GM19324 (cell line): ENCODE data around the gene CDC73.
"Not testable (repeated sequence)": the region's sequence is repeated elsewhere in the genome, so short reads cannot be mapped to it uniquely, and the experiment has no call there.

ENCODE experiments used
- ATAC-seq: cut with Tn5 transposase; IDR thresholded peaks from one replicate; pipeline ENCODE4 v1.9.1; 2021; ENCODE audit warnings: mild to moderate bottlenecking, moderate library complexity; ENCODE audit not compliant: unreplicated experiment, low FRiP score

CDC73 gene

DNA sequence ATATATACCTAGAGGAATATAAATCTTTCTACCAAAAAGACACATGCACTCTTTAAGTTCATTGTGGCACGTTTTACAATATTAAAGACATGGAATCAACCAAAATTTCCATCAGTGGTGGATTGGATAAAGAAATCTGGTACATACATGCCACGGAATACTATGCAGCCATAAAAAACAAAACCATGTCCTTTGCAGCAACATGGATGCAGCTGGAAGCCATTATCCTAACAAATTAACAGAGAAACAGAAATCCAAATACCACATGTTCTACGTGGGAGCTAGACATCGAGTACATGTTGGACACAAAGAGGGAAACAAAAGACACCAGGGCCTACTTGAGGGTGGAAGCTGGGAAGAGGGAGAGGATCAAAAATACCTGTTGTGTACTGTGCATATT lies 97.6 kb downstream of the CDC73 start:
- ATAC-seq = no peak

DNA sequence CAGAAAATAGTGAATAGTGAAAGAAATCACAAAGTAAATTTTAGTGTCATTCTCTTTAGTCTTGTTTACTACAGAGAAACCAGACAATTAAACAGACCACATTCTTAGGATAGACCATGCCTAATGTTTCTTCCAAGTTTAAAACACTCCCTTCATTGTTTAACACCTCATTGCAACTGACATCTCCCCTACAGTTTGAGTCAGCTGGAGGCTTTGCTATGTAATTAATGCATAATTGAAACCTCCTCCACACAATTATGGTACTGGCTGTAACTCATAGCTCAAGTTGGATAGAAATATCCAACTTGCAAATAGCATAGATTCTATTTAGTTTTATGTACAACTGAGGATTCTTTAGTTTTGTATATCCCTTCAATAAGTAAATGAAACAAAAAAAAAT lies 99.8 kb downstream of the CDC73 start:
- ATAC-seq = no peak

- no peak for ATAC-seq
These were observed 100.3 kb downstream of the CDC73 start for GRCh38 chr1:193222056-193222615.

DNA sequence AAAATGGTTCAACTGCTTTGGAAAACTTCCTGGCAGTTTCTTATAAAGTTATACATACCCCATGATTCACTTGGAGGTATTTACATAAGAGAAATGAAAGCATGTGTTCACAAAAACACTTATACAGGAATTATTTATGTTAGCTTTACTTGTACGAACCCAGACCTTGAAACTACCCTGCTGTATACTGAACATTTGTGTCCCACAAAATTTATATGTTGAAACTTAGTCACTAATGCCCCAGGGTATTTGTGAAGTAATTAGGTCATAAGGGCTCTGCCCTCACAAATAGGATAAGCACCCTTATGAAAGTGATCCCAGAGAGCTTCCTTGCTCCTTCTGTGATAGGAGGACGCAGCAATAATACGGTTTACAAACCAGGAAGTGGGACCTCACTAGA lies 107.3 kb downstream of the CDC73 start:
- no peak for ATAC-seq

DNA sequence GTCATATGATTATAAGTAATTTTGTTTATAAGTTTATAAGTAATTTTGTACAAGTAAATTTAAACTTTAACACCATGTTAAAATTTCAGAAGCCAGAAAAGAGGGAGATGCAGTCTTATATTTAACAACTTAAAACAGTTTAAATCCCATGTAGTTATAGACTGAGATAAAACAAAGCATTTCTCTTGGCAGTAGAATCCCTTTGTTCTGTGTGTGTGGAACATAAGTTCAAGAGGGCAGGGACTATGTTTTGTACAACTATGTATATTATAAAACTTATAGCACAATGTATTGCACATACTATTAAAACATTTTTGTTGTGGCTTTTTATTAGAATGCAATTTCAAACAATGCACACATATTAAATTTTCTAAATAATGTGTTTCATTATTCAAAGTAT lies 109.3 kb downstream of the CDC73 start:
- ATAC-seq = not testable (repeated sequence)

- ATAC-seq = no peak
These were observed 112.7 kb downstream of the CDC73 start for GRCh38 chr1:193234530-193234929.

DNA sequence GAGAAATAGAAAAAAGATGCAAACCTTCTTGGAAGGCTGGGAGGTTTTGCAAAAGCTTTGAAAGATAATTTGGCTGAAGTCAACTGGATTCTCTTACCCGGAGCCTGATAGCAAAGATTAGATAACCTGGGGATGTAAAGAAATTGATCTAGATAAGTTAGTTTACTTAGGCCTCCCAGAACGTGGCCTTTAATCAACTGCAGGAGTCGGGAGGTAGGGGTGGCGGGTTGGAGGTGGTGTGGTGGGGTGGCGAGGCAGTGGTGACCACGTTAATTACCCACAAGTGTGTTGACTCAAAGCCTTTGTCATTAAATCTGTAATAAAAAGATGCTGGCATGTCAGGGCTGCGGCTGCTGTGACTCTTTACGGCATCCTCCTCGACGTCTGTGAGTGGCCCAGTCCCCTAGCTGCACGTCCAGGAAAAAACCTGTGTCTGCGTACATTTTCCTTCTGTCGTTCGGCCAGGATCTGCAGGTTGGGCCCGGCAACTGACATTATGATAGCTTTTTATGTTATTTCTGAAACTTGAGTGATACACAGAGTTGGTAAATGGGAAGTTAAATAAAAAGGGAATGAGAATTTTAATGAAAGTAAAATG lies 115.6 kb downstream of the CDC73 start:
- no peak for ATAC-seq

GRCh38 chr1:193240609-193241008 lies 118.8 kb downstream of the CDC73 start:
- ATAC-seq = no peak

- ATAC-seq = peak; percentile 58
These were observed 119.4 kb downstream of the CDC73 start for GRCh38 chr1:193241132-193241827.

DNA sequence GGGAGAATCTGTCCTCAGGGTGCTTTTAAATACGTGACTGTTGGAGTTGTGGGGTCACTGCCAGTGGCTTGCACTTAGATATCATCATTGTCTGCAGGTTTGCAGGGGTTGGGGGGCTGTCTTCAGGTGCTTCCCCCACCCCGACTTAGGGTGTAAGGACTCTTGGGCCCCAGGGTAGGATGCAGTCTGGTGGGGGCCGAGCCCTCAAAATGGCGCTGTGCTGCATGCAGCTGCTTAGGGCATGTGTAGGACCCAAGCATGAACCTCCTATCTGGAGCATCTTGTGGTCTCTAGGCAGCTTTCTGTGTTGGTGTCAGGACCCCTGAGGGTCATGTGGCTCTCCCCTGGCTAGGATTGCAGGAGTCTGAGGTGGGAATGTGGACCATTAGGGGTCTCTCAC lies 120.2 kb downstream of the CDC73 start:
- no peak for ATAC-seq

- ATAC-seq = no peak
These were observed 127.4 kb downstream of the CDC73 start for GRCh38 chr1:193249187-193249586.

GRCh38 chr1:193251950-193252349 lies 130.1 kb downstream of the CDC73 start:
- no peak for ATAC-seq

GRCh38 chr1:193256019-193256418 lies 134.2 kb downstream of the CDC73 start:
- no peak for ATAC-seq

DNA sequence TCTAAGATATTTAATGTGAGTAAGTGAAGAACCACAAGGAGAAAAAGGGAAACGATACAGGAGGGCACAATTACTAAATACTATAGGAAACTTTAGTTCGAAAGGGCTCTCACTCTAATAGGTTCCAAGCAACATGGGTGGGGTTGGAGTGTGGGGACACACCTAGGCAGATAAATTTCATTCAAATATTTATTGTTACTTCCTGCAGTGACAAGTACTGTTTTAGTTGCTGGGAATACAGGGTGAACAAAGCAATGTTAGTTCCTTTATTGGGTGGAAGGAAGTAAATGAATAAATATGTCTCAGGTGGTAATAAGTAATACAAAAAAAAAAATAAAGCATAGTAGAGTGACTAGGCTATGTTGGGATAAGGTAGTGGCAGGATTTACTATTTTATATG lies 137.8 kb downstream of the CDC73 start:
- no peak for ATAC-seq

GRCh38 chr1:193260056-193260745 lies 138.4 kb downstream of the CDC73 start:
- no peak for ATAC-seq

DNA sequence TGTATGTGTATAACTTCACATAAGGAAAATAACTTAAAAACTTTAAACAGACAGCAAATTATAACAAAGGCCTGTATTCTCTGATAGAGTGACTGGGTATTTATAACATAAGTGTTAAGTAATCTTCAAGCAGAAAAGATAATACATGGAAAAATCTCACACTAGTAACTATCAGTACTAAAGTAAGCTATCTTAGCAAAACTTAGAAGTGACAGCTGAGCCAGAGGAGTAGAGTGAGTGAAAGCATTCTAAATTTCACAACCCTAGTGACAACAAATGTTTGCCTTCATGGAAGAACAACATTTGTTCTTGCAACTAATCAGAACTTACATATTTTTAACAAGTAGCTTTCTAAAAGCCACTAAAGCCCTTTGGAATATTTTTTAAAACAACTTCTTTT lies 139.1 kb downstream of the CDC73 start:
- no peak for ATAC-seq

DNA sequence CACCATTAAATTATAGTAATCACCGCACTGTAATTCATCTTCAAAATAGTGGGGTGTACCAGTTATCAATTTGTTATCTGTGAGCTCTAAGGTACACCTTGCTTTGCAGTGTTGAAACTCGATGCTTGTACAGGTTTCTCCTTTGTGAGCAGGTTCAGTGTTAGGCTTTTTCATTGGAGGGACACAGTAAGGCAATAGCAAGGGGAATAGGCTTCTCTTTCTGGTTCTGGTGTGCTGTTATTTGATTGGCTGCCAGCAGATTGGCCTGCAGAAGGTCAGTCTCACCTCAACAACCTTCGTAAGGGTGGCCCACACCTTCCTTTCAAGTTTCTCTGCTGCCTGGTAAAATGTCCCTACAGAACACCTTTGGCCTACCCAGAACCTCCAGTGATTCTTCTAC lies 140.8 kb downstream of the CDC73 start:
- no peak for ATAC-seq

GRCh38 chr1:193264313-193265065 lies 142.7 kb downstream of the CDC73 start:
- no peak for ATAC-seq

- no peak for ATAC-seq
These were observed 143.9 kb downstream of the CDC73 start for GRCh38 chr1:193265716-193266115.

DNA sequence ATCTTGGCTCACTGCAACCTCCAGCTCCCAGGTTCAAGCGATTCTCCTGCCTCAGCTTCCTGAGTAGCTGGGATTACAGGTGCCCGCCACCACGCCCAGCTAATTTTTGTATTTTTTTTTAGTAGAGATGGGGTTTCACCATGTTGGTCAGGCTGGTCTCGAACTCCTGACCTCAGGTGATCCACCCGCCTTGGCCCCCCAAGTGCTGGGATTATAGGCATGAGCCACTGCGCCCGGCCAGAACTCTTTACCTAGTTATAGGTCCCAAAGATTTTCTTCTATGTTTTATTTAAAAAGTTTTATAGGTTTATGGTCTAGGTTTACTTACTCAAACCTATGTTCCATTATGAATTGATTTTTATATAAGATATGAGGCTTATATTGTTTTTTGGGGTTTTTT lies 145.0 kb downstream of the CDC73 start:
- ATAC-seq = not testable (repeated sequence)

DNA sequence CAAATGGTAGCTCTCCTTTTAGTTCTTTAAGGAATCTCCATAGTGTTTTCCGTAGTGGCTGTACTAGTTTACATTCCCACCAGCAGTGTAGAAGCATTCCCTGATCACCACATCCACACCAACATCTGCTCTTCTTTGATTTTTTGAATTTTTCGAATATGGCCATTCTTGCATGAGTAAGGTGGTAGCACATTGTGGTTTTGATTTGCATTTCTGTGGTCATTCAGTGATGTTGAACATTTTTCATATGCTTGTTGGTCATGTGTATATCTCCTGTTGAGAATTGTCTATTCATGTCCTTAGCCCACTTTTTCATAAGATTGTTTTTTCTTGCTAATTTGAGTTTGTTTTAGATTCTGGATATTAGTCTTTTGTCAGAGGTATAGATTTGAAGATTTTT lies 149.2 kb downstream of the CDC73 start:
- peak; percentile 95 for ATAC-seq
